ENCODE measurements around the gene CENATAC.
"Not testable (repeated sequence)": the region's sequence is repeated elsewhere in the genome, so short reads cannot be mapped to it uniquely, and the experiment has no call there.

The CENATAC gene, protein sequence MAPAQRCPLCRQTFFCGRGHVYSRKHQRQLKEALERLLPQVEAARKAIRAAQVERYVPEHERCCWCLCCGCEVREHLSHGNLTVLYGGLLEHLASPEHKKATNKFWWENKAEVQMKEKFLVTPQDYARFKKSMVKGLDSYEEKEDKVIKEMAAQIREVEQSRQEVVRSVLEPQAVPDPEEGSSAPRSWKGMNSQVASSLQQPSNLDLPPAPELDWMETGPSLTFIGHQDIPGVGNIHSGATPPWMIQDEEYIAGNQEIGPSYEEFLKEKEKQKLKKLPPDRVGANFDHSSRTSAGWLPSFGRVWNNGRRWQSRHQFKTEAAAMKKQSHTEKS
- total RNA-seq: 31.4 to 130 (median 71.9) reads per million in 9 experiments

DNA sequence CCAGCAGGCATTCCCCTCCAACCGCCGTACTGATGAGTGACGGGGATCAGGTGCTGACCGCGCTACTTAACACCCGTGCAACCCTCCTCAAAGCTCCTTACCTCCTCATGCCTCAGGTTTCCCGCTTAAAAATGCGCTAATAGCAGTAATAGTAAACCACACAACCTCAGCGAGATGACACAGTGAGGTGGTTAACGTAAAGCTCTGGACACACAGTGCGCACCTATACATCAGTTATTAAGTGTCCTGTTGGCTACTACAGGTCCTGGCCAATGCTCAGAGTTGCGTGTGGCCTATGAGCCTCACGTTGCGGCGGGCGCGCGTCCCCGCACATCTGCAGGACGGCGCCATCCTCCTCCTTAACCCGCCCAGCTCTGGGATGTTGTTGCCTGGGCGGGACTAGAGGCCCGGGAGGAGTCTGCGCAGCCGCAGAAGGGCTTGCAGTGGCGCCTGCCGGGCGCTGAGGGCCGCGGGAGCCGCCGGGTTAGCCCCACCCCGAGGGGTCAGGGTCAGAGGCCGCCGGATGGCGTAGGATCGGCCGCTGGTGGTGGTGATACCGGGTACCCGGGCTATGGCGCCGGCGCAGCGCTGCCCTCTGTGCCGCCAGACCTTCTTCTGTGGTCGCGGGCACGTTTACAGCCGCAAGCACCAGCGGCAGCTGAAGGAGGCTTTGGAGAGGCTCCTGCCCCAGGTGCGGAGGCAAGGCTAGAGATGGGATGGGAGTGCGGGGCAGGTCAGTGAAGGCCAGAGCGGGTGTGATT, at the start of gene CENATAC:
CENATAC (plus strand) TSS at position 512 of the 761 bp plus-strand sequence; CDS start at position 572, 60 bp downstream.
- Mint-ChIP-seq H3K36me3 (ENCODE audit: insufficient read depth) (peaks cover 46% of the 10 kb centered on the region), H3K9me3 (no peaks in the 10 kb centered on the region), H3K27ac (peak within 1 kb of the TSS; percentile 98 to 99), H3K4me1 (ENCODE audit: low read depth in 2 of 2) (peaks cover 25 to 26% of the 10 kb centered on the region in 2 donors), H3K27me3 (no peaks in the 10 kb centered on the region), H3K4me3 (peak within 1 kb of the TSS; percentile 82 to 95)
- ATAC-seq (replicated peaks) (peak; percentile 87), DNase-seq (peak; percentile 90 to 95 (median 95))

DNA sequence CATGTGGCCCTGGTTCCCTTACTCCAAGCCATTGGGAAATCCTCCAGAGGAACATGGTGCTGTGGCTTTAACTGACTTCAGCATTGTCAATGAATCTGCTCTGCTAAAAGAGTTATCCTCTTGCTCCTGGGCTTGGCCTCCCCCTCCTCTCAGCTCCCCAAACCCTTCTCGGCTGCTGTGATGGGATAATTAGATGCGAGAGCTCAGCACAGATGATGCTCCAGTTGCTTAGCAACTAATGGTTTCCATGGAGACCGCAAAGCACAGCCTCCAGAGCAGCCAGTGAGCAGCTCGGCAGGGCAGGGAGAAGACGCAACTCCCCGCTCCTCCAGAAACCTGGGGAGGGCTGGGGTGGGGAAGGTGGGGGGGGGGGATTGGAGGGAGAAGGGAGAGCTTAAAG, 44.7 kb upstream of the CENATAC start:
- ATAC-seq (replicated peaks): no peak
- no peak for DNase-seq
- Mint-ChIP-seq H3K36me3 (ENCODE audit: insufficient read depth) (no peaks in the 10 kb centered on the region), H3K27me3 (peaks cover 10 to 73% of the 10 kb centered on the region in 2 donors), H3K9me3 (no peaks in the 10 kb centered on the region), H3K4me1 (ENCODE audit: low read depth in 2 of 2) (peaks cover 2 to 3% of the 10 kb centered on the region in 2 donors), H3K27ac (no peak overlapping the region), H3K4me3 (no peak overlapping the region)

DNA sequence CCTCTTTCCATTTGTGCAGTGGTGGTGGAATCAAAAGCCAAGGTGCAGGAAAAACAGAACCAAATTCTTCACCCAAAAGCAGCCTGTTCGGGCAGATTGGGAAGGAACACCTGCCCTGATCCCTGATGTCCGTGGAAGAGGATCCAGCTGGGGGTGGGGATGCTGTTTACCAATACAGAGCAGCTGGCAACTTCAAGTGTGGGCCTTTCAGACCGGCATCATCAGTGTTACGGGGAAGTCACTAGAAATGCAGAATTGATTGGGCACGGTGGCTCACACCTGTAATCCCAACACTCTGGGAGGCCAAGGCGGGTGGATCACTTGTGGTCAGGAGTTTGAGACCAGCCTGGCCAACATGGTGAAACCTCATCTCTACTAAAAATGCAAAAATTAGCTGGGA, 44.0 kb upstream of the CENATAC start:
- H3K4me3 Mint-ChIP-seq; H3K9me3 Mint-ChIP-seq; H3K36me3 Mint-ChIP-seq (ENCODE audit: insufficient read depth); DNase-seq; H3K27ac Mint-ChIP-seq; H3K4me1 Mint-ChIP-seq (ENCODE audit: low read depth in 2 of 2); ATAC-seq (replicated peaks): not testable (repeated sequence)
- peaks cover 8 to 70% of the 10 kb centered on the region in 2 donors for H3K27me3 Mint-ChIP-seq

DNA sequence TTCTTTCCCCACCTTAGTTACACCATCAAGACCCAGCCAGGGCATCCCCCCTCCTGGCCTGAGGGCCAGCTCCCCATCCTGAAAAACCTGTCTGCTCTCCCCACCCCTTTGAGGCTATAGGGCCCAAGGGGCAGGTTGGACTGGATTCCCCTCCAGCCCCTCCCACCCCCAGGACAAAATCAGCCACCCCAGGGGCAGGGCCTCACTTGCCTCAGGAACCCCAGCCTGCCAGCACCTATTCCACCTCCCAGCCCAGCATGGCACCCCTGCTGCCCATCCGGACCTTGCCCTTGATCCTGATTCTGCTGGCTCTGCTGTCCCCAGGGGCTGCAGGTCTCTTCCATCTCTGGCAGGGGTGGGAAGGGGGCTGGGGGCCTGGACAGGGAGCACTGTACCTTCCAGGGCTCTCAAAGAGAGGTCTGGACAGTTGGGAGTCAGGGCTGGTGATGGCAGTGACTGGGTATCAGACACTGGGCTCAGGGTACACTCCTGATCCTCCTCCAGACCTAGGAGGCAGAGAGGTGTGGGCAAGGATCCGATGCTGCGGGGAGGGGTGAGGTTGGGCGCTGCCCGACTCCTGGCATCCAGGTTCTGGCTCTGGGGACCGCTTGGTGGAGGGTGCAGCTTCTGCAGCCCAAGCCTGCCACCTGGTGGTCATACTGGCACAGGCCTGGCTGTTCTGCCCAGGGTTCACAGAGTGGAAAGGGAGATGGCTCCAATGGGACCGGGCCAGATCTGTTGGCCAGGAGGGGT, 41.7 kb upstream of the CENATAC start, which contains the start of gene UPK2:
UPK2 (plus strand) TSS at position 205 of the 753 bp plus-strand sequence; CDS start at position 258, 53 bp downstream.
- peak; percentile 87 to 89 (median 89) for DNase-seq
- Mint-ChIP-seq H3K27ac (peak within 1 kb of the TSS in 1 of 2 donors; percentile 53), H3K27me3 (peaks cover 4 to 70% of the 10 kb centered on the region in 2 donors), H3K9me3 (no peaks in the 10 kb centered on the region), H3K4me3 (no peak within 1 kb of the TSS), H3K36me3 (ENCODE audit: insufficient read depth) (no peaks in the 10 kb centered on the region), H3K4me1 (ENCODE audit: low read depth in 2 of 2) (peaks cover 2 to 3% of the 10 kb centered on the region in 2 donors)
- peak; percentile 100 for ATAC-seq (replicated peaks)

DNA sequence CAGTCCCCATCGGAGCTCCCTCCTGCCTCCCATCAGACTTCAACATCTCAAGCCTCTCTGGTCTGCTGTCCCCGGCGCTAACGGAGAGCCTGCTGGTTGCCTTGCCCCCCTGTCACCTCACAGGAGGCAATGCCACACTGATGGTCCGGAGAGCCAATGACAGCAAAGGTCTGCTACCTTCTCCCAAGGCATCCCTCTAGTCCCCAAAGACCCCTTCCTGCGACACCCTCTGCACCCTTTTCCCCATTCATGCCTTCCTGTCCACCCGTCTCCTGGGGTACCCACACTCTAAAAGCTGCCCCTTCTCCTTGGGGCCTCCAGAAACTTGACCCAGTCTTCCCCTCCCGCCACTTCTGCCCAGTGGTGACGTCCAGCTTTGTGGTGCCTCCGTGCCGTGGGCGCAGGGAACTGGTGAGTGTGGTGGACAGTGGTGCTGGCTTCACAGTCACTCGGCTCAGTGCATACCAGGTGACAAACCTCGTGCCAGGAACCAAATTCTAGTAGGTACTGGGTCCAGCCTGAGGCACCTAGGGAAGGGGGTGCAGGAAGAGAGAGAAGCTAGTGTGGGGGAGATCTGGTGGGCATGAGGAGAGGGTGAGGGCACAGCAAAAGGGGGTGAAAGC, 41.0 kb upstream of the CENATAC start:
- Mint-ChIP-seq H3K9me3 (no peaks in the 10 kb centered on the region), H3K27me3 (peaks cover 0 to 64% of the 10 kb centered on the region in 2 donors), H3K4me1 (ENCODE audit: low read depth in 2 of 2) (peaks cover 2 to 3% of the 10 kb centered on the region in 2 donors), H3K27ac (no peak overlapping the region), H3K4me3 (no peak overlapping the region), H3K36me3 (ENCODE audit: insufficient read depth) (no peaks in the 10 kb centered on the region)
- ATAC-seq (replicated peaks) (no peak), DNase-seq (no peak)

DNA sequence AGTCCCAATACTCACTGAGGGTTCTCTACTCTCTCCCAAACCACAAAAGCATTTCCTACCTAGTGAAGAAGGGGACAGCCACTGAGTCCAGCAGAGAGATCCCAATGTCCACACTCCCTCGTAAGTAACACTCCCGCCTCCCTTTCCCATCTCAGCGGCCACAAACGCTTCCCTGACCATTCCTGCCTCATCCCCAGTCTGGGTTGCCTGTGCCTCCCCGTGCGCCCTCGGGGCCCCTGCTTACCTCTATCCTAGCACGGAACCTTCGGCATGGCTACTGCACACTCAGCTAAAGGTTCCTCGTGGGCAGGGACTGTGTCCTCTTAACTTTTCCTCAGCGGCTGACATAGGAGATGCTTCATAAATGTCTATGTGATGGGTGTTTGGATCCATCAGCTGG, 40.4 kb upstream of the CENATAC start:
- peaks cover 2 to 3% of the 10 kb centered on the region in 2 donors for H3K4me1 Mint-ChIP-seq (ENCODE audit: low read depth in 2 of 2)
- H3K9me3 Mint-ChIP-seq: no peaks in the 10 kb centered on the region
- no peak overlapping the region for H3K4me3 Mint-ChIP-seq
- no peak for DNase-seq
- H3K36me3 Mint-ChIP-seq (ENCODE audit: insufficient read depth): no peaks in the 10 kb centered on the region
- no peak overlapping the region for H3K27ac Mint-ChIP-seq
- peaks cover 0 to 61% of the 10 kb centered on the region in 2 donors for H3K27me3 Mint-ChIP-seq
- no peak for ATAC-seq (replicated peaks)

DNA sequence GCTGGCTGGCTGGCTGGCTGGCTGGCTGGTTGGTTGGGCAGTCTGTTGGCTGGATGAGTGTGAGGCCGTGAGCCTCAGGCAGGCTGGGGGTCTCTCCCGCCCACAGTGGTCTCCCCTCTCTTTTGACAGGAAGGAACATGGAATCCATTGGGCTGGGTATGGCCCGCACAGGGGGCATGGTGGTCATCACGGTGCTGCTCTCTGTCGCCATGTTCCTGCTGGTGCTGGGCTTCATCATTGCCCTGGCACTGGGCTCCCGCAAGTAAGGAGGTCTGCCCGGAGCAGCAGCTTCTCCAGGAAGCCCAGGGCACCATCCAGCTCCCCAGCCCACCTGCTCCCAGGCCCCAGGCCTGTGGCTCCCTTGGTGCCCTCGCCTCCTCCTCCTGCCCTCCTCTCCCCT, 40.0 kb upstream of the CENATAC start:
- Mint-ChIP-seq H3K27me3 (peaks cover 0 to 56% of the 10 kb centered on the region in 2 donors), H3K9me3 (no peaks in the 10 kb centered on the region), H3K36me3 (ENCODE audit: insufficient read depth) (no peaks in the 10 kb centered on the region), H3K4me3 (no peak overlapping the region), H3K27ac (no peak overlapping the region), H3K4me1 (ENCODE audit: low read depth in 2 of 2) (peaks cover 2 to 3% of the 10 kb centered on the region in 2 donors)
- no peak for DNase-seq
- ATAC-seq (replicated peaks): no peak

DNA sequence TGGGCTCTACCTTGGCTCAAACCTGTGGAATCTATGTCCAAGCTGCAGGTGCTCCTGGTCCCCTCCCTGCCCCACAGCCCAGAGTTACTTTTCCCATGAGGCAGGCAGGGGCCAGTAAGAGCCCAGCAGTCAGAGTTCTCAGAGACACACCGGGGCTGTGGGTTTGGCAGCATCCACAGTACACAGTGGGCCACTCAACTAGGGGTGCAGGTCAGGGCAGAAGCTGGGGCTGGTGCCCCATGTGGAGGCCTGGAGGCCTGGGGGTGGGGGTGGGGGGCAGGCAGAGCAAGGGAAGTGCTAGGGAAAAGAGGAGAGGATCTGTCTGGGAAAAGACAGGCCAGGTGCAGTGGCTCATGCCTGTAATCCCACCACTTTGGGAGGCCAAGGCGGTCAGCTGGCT, 39.4 kb upstream of the CENATAC start:
- no peak for DNase-seq
- H3K27me3 Mint-ChIP-seq: peaks cover 0 to 50% of the 10 kb centered on the region in 2 donors
- peaks cover 2 to 3% of the 10 kb centered on the region in 2 donors for H3K4me1 Mint-ChIP-seq (ENCODE audit: low read depth in 2 of 2)
- H3K27ac Mint-ChIP-seq: no peak overlapping the region
- H3K9me3 Mint-ChIP-seq: no peaks in the 10 kb centered on the region
- peaks cover 1% of the 10 kb centered on the region for H3K36me3 Mint-ChIP-seq (ENCODE audit: insufficient read depth)
- no peak for ATAC-seq (replicated peaks)
- H3K4me3 Mint-ChIP-seq: no peak overlapping the region

DNA sequence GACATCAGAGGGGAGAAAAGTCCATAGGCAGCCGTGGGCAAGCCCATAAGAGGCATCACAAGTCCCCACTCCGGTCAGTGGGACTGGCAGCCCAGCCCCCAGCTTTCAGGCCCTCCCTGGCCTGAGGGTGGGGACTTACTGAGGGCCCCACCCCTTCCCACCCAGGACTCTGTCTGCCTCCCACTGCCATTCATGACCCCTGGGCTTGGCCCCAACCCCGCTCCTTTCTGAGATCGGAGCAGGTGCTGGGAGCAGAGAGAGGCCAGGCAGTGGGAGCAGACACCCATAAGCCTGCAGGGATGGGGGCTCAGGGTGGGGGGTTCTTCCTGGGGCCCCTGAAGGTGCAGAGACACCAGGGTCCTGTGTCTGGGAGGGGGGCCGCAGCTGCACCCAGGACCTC, 36.7 kb upstream of the CENATAC start:
- no peak overlapping the region for H3K27ac Mint-ChIP-seq
- H3K4me1 Mint-ChIP-seq (ENCODE audit: low read depth in 2 of 2): peaks cover 2 to 3% of the 10 kb centered on the region in 2 donors
- H3K9me3 Mint-ChIP-seq: no peaks in the 10 kb centered on the region
- H3K36me3 Mint-ChIP-seq (ENCODE audit: insufficient read depth): peaks cover 2% of the 10 kb centered on the region
- H3K4me3 Mint-ChIP-seq: no peak overlapping the region
- H3K27me3 Mint-ChIP-seq: peaks cover 0 to 24% of the 10 kb centered on the region in 2 donors
- ATAC-seq (replicated peaks): no peak
- DNase-seq: no peak

DNA sequence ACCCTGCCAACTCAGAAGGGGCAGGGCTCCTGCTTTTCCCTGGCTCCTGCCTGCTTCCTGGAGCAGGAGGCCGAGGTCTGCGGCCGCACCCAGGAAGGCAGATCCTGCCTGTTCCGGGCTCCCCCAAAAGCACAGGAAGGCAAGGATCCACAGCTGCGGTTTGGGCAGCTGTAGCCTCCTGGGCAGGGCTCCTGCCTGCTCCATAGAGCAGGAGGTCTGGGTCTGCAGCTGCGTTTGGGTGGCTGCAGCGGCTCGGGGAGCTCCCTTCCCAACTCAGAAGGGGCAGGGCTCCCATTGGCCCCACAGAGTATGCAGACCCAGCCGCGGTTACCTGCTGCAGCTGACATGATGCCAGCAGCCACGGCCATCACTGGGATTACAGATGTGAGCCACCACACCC, 36.3 kb upstream of the CENATAC start:
- Mint-ChIP-seq H3K9me3 (no peaks in the 10 kb centered on the region), H3K36me3 (ENCODE audit: insufficient read depth) (peaks cover 5% of the 10 kb centered on the region), H3K4me1 (ENCODE audit: low read depth in 2 of 2) (peaks cover 0 to 2% of the 10 kb centered on the region in 2 donors), H3K27me3 (peaks cover 0 to 20% of the 10 kb centered on the region in 2 donors), H3K4me3 (no peak overlapping the region), H3K27ac (no peak overlapping the region)
- no peak for DNase-seq
- no peak for ATAC-seq (replicated peaks)

DNA sequence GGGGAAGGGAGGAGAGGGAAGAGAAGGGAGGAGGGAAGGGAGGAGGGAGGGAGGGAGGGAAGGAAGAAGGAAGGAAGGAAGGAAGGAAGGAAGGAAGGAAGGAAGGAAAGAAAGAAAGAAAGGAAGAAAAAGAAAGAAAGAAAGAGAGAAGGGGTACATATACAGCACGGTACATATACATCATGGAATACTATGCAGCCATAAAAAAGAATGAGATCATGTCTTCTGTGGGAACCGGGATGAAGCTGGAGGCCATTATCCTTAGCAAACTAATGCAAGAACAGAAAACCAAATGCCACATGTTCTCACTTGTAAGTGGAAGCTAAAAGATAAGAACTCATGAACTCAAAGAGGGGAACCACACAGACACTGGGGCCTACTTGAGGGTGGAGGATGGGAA, 28.4 kb upstream of the CENATAC start:
- DNase-seq; H3K9me3 Mint-ChIP-seq; H3K4me3 Mint-ChIP-seq; H3K36me3 Mint-ChIP-seq (ENCODE audit: insufficient read depth); H3K27ac Mint-ChIP-seq; H3K4me1 Mint-ChIP-seq (ENCODE audit: low read depth in 2 of 2); ATAC-seq (replicated peaks): not testable (repeated sequence)
- H3K27me3 Mint-ChIP-seq: peaks cover 9 to 34% of the 10 kb centered on the region in 2 donors

DNA sequence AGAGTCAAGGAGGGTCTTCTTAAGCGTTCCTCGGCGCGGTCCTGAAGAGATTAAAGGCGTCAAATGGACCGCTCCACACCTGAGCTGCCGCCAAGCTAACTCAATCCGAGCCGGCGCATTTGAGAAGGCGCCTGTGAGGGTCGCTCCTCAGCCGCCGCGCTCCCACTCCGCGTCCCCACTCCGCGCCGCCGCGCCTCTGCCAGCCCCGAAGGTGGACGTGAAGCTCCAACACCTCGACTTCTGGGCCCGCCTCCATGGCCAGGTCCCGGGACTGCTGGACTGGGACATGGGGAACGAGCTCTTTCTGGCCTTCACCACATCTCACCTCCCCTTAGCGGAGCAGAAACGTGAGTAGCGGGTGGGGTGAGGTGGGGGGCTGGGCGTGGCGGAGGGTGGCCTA, 26.3 kb upstream of the CENATAC start, which contains the start of gene FOXR1:
FOXR1 (plus strand) TSS at position 116 of the 400 bp plus-strand sequence; CDS start at position 287, 171 bp downstream.
- no peak for DNase-seq
- no peaks in the 10 kb centered on the region for H3K9me3 Mint-ChIP-seq
- no peak for ATAC-seq (replicated peaks)
- no peak within 1 kb of the TSS for H3K27ac Mint-ChIP-seq
- no peaks in the 10 kb centered on the region for H3K4me1 Mint-ChIP-seq (ENCODE audit: low read depth in 2 of 2)
- H3K4me3 Mint-ChIP-seq: no peak within 1 kb of the TSS
- no peaks in the 10 kb centered on the region for H3K36me3 Mint-ChIP-seq (ENCODE audit: insufficient read depth)
- peaks cover 28 to 53% of the 10 kb centered on the region in 2 donors for H3K27me3 Mint-ChIP-seq

DNA sequence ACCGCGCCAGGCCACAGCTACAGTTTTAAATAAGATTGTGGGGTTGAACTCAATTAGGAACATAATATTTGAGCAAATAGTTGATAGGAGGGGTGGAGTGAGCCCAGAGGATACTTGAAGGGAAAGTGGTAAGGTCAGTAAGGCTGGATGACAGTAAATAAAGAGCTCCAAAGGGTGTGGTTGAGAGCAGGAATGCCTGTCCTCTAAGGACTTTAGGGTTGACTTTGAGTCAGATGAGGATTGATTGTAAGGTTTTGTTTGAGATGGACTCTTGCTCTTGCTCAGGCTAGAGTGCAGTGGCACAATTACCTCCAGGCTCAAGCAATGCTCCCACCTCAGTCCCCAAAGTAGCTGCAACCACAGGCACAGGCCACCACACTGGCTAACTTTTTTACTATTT, 24.0 kb upstream of the CENATAC start:
- Mint-ChIP-seq H3K36me3 (ENCODE audit: insufficient read depth) (no peaks in the 10 kb centered on the region), H3K4me1 (ENCODE audit: low read depth in 2 of 2) (no peaks in the 10 kb centered on the region), H3K27me3 (peaks cover 32 to 60% of the 10 kb centered on the region in 2 donors), H3K4me3 (no peak overlapping the region), H3K9me3 (no peaks in the 10 kb centered on the region), H3K27ac (no peak overlapping the region)
- no peak for ATAC-seq (replicated peaks)
- DNase-seq: no peak
